Measurements from ENCODE around the gene SOX13.

SOX13 gene

GRCh38 chr1:204132718-204133117 lies 59.8 kb downstream of the SOX13 start:
- DNase-seq, result no peak

GRCh38 chr1:204134103-204134502 lies 61.2 kb downstream of the SOX13 start:
- no peak for DNase-seq

GRCh38 chr1:204136814-204137213 lies 63.9 kb downstream of the SOX13 start:
- DNase-seq, result no peak

DNA sequence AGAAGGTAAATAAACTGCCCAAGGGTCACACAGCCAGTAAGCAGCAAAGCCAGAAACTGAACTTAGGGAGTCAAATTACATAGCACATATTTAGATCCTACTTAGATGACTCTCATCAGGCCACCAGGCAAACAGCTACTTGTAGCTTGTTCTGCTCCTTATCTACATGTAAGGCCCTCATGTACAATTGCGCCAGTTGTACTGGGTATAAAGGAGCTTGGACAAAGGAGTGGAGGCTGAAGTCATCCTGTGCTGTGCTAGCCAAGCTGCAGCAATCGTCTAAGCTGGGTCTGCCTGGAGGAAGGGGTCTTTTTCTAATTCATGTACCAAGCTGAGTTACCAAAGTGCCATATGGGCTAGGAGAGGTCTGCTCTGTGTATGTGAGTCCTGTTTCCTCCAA lies 66.2 kb downstream of the SOX13 start:
- DNase-seq, result no peak

DNA sequence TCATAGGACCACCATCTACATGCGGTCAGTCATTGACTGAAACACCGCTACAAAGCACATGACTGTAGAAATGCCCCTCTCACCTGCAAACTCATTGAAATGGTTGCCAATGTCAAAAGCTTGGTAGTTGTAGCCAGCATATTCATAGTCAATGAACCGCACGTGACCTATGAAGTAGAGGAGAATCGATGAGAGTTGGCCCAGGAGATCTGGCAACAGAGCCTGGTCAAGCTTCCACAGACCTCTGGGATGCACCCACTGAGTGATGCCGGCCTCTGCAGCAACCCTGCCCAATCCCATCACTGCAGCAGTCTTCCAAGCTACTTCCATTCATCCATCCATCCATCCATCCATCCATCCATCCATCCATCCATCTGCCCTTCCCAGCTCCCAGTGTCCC lies 67.0 kb downstream of the SOX13 start:
- DNase-seq, result no peak

DNA sequence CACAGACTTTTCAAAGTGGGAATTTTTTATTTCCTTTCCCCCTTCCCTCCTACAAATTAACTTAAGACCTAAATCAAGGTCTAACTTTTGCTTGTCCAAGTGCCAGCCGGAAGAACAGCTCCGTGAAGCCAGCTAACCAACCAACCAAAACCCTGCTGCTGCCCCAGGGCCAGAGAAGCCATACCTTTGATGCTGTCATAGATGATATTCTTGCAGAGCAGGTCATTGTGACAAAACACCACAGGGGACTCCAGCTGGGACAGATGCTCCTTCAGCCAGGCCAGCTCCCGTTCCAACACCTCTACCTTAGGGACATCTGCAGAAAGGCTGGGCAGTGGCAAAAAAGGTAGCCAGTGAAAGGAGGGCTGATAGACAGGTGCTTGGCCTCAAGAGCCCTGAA lies 68.2 kb downstream of the SOX13 start:
- no peak for DNase-seq

GRCh38 chr1:204142032-204142974 lies 69.4 kb downstream of the SOX13 start:
- no peak for DNase-seq

- no peak for DNase-seq
Observed at GRCh38 chr1:204143276-204144041, 70.5 kb downstream of the SOX13 start.

DNA sequence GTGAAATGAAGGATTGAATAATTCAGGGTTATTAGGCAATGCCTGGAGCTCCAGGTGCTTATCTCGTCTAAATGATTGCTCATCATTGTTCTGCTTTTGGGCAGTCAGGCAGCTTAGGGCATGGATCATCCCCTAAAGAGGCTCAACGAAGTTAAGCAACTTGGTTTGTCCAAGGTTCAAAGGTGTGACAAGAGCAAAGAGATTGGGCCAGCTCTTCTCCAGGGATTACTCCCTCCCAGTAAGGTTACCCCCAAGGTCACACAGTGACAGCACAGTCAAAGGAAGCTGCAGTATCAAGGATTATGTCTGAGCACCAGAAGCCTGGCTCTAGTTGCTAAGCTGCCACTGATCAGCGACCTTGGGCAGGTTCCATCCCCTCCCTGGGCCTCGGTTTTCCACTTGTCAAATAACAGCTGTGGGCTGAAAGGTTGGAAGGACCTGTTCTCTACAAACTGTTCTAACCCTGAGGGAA lies 72.2 kb downstream of the SOX13 start:
- no peak for DNase-seq

DNA sequence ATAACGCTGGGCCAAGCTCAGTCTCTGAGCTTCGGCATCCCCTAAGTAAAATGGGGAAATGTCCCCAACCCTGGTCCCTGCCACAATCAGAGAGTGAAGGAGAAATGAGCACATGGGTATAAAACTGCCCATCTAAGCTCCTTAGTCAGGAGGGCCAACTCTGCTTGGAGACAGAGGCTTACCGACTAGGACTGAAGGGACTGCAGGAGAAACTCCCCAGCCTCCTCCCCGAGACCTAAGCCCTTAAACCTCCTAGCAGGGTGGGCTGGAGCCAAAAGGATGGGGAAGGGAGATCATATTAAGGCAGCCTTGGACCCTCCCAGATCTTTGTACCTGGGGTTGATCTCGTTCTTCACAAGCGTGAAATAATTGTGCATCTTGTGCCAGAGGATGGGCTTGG lies 73.4 kb downstream of the SOX13 start:
- DNase-seq, result no peak

DNA sequence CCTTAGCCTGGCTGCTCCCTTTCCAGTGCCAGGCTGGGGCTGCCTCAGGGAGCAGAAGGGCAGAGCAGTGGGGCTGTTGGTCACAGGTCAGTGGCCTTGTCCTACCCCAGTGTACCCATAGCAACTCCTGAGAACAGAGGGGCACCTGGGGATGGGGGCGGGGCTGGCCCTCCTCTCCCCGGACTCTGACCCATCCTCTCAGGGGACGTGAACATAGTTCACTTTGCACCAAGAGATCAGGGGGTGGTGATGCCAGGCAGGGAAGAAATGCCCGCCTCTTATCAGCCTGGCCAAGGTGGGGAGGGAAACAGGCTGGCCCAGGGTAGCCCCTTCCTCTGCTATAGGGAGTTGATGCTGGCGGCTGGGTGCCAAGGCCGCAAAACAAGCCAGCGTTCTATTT lies 74.0 kb downstream of the SOX13 start:
- no peak for DNase-seq

GRCh38 chr1:204147406-204148383 lies 74.8 kb downstream of the SOX13 start:
- DNase-seq, result no peak

GRCh38 chr1:204149107-204149506 lies 76.2 kb downstream of the SOX13 start:
- DNase-seq, result no peak

- no peak for DNase-seq
Observed at GRCh38 chr1:204149635-204150565, 77.0 kb downstream of the SOX13 start.

DNA sequence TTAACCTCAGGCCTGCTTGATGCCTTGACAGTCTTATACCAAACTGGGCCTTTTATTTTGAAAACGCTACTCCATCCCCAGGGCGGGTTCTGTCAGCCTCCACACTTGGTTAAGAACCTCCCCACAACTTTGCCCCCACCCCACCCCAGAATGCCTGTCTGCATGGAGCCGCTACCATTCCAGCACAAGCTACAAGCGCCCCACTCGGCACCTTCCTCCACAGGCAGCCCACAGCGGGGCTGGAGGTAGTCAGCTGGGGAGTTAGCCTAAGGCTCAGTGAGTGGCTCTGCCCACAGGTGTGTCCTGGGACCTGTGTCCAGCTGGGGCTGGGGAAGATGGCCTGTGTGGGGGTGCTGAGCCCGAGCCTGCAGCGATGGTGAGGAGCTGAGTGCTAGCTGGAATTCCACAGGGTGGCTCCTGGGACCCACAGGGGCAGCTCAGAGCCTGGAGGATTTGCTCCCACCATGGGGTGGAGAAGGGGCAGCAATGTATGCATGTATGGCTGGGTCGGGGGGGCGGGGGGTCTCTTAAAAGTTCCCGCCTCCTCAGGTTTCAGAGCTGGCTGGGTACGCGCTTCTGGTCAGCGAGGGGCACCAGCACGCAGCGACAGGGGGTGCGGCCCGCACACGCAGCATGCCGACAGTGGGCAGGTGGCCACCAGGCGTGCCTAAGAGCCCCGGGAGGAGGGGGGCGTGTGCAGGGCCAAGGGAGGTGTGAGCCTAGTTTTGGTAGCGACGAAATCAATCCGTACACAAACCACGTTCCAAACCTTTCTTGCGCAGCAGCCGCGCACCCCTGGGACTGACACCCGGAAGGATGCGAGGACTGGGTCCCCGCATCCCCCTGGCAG lies 78.0 kb downstream of the SOX13 start:
- DNase-seq, result no peak

DNA sequence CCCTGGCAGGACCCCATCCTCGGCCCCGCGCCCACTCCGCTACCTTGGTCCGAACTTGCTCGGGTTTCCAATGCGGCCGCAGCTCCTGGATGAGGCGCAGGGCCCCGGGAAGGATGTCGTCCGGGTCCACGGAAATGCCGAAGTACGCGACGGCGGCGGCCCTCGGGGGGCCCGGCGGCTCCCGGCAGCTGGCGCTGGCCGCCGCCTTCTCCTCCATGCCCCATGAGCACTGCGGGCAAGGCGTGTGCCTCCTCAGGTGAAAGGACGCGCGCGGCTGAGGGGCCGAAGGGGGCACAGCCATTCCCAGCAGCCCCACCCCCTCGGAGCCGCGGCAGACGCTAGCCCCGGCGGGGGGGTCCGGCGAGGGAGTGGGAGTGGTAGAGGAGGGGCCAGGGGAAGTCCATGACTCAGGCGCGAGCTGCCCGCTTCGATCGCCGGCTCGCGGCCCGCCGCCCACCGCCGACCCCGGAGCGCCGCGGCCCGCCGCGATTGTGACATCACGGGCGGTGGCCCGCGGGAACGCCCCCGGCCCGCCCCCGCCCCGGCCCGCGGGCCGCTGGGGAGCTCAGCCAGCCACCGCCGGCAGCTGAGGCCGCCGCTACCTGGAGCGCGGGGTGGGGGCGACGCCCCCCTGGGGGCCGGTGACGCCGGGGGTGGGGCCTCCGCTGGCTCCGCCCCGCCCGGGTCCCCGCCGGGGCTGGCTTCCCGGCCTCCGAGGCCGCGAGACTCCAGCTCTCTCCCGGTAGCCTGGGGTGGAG lies 78.8 kb downstream of the SOX13 start, which contains the start of gene ETNK2:
Gene ETNK2 (minus strand): TSS at position 493 of the 758 bp plus-strand sequence. CDS start 192 bp downstream, at position 301.
- DNase-seq, result no peak

- DNase-seq, result no peak
Observed at GRCh38 chr1:204152310-204153044, 79.6 kb downstream of the SOX13 start.

- DNase-seq, result no peak
Observed at GRCh38 chr1:204153667-204154066, 80.8 kb downstream of the SOX13 start.
